22Rv1 (cell line): Measurements from ENCODE around the gene TM7SF3.

Experiments used
- H3K27ac ChIP-seq: fragments of 450-650 bp; 2 replicates; pipeline ENCODE4 v1.5.1; 2017
- ZFX ChIP-seq: fragments of 450-650 bp; IDR thresholded peaks from 2 replicates; pipeline ENCODE4 v1.6.1; 2017; ENCODE audit warnings: antibody characterized with exemption, borderline replicate concordance
- TF ChIP-seq, protein P1 (sequence below): fragments of 450-650 bp; IDR thresholded peaks from 2 replicates; pipeline ENCODE4 v1.5.1; 2017; ENCODE audit warnings: mild to moderate bottlenecking

The TM7SF3 gene

DNA sequence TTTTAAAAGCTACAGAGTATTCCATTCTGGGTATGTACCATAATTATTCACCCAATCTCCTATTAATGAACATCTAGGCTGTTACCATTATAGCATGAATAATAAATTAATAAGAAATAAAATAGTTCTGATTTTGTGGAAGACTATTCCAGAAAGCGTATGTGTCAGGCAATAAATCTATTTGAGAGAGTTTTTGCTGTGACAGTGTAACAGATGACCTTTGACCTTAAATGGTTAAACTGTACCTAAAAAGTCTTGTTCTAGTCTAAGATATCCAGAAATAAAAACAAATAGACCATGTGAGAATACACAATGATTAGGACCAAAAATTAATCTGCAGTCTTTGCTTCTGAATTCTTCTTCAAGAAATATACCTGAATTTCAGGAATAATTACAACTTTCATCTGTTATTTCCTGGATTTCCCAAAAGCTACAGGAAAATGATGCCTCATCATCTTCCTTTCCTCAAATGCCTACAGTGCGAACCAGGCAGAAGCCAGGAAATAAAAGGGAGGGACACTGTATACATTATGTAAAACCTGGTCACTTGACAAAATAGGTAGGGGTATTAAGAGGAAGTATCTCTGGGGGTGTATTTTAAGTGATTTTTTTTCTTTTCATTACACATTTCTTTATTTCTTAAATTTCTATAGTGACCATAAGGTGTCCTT is 7.3 kb downstream of the TM7SF3 start:
- H3K27ac ChIP-seq = no peak overlapping the region
- TF ChIP-seq, protein P1, sequence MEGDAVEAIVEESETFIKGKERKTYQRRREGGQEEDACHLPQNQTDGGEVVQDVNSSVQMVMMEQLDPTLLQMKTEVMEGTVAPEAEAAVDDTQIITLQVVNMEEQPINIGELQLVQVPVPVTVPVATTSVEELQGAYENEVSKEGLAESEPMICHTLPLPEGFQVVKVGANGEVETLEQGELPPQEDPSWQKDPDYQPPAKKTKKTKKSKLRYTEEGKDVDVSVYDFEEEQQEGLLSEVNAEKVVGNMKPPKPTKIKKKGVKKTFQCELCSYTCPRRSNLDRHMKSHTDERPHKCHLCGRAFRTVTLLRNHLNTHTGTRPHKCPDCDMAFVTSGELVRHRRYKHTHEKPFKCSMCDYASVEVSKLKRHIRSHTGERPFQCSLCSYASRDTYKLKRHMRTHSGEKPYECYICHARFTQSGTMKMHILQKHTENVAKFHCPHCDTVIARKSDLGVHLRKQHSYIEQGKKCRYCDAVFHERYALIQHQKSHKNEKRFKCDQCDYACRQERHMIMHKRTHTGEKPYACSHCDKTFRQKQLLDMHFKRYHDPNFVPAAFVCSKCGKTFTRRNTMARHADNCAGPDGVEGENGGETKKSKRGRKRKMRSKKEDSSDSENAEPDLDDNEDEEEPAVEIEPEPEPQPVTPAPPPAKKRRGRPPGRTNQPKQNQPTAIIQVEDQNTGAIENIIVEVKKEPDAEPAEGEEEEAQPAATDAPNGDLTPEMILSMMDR = no peak
- TF ChIP-seq ZFX = no peak

DNA sequence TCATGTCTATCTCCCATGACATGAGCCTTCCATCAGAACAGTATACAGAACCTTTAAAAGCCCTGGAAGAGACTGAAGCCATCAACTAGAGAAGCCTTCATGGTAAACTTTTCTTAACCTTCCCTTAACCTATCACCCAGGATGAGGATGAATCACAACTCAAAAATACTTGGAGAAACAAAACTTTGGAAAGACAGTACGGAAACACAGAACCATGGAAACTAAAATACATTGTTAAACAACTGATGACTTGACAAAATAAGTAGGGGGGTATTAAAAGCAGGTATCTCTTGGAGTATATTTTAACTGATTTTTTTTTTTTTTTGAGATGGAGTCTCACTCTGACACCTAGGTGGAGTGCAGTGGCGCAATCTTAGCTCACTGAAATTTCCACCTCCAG is 8.7 kb downstream of the TM7SF3 start:
- no peak overlapping the region for H3K27ac ChIP-seq
- no peak for TF ChIP-seq ZFX
- TF ChIP-seq, protein P1 = no peak

DNA sequence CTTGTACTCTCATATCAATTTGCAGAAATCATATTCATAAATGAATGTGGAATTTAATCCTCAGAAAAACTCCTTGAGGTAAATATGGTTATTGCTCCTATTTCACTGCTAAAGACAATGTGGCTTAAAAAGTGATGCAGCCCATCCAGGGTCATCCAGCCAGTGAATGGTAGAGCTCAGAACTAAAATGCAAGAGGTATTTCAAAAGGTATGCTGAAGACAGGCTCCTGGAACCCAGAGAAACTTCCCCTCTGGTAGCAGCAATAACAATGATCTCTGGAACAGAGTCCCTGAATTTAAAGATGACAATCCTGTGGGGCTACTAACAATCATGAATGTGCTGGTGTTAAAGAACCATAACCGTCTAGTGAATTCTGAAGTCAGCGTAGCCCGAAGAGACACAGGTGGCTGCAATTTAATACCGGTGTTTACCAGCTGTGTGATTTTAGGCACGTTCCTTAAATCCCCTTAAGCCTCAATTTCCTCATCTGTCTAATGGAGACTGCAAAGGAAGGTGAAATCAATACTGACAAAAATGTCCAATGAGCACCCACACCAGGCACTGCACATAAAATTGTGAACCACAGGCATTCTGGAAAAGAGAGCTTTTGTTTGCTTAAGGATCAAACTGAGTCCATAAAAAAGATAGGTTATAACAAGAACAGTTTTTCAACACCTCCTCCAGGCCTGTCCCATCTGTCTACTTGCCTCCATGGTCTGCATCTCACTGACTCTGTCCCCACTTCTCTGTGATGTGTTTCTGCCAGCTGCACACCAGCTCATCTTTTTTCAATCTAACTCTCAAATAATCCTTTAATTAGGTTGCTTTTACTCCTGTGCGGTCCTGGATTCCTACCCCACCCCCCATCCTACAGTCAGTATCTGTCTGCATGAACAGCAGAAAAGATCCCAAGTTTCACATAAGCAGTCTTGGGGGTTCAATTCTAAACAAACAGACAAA is 10.5 kb downstream of the TM7SF3 start:
- no peak overlapping the region for H3K27ac ChIP-seq
- no peak for TF ChIP-seq ZFX
- TF ChIP-seq, protein P1 = no peak

DNA sequence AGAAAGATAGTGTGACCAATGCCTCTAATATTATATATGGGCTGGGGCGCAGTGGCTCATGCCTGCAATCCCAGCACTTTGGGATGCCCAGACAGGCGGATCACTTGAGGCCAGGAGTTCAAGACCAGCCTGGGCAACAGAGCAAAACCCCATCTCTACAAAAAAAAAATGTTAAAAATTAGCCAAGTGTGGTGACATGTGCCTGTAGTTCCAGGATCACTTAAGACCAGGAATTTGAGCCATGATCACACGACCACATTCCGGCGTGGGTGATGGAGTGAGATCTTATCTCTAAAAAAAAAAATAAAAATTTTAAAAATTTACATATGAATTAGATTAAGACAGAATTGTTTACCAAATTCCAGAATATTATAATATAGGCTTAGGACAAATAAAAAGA is 12.0 kb downstream of the TM7SF3 start:
- H3K27ac ChIP-seq = no peak overlapping the region
- TF ChIP-seq, protein P1 = no peak
- no peak for TF ChIP-seq ZFX

DNA sequence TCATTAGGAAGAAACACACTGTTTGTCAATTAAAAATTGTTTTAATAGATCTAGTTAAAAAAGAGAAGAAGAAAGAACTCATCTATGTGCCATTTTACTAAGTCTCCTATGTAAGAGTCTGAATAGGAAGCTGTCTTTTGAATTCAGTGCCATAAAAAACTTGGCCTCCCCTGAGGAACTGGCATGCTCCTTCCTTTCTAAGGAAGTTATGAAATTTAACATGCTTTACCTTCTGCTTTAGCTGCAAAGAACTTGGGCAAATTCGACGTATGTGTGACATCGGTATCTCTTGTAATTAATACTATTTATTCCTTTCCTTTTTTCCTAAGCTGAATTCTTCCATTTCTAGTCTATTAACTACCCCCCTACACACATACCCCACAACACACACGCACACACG is 12.5 kb downstream of the TM7SF3 start:
- TF ChIP-seq ZFX = no peak
- TF ChIP-seq, protein P1 = no peak
- H3K27ac ChIP-seq = no peak overlapping the region

DNA sequence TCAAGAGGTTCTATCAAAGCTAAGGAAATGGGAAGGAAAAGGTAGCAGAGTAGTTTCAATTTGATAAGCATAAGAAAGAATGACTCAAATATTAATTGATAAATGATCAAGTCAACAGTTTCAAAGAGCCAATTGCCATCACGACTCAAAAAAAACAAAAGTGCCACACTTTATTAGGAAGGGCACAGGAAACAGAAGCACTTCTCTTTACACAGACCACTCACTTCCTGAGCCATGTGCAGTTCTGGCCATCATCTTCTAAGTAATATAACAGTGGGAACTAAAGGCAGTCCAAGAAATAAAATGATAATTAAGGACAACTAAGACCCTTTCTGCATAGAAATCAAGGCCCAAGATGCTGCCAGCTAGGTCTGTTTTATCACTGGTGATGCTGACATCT is 13.2 kb downstream of the TM7SF3 start:
- H3K27ac ChIP-seq = no peak overlapping the region
- no peak for TF ChIP-seq ZFX
- TF ChIP-seq, protein P1 = no peak

DNA sequence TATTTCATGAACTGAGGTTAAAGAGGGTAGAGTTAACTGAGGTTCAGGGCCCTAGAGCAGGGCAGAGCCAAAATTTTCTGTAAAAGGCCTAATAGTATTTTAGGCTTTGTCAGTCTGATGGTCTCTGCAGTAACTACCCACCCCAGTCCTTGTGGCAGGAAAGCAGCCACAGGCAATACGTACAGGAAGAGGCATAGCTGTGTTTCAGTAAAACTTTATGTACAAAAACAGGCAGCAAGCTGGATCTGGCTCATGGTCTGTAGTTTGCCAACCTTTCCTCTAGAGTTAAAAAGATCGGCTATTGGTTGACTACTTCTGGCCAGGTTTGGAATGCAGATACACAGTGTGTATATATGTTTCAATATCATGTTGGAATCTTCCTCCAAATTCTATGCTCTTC is 17.2 kb downstream of the TM7SF3 start:
- H3K27ac ChIP-seq = no peak overlapping the region
- TF ChIP-seq, protein P1 = no peak
- TF ChIP-seq ZFX = no peak
